Islet of Langerhans (tissue), 1 donor: ENCODE data around the gene ZNF385A.

Experiments used
- FAIRE-seq: peaks from one replicate; lab custom pipeline; 2011; peaks lifted over from hg19 to GRCh38; lab: Jason Lieb, UNC

Gene ZNF385A

GRCh38 chr12:54392485-54393206 is 8.1 kb upstream of the ZNF385A start:
- FAIRE-seq: no peak

- FAIRE-seq: no peak
Measured at GRCh38 chr12:54390668-54391551, 6.4 kb upstream of the ZNF385A start.

- no peak for FAIRE-seq
Measured at GRCh38 chr12:54390176-54390667, 5.7 kb upstream of the ZNF385A start.

- FAIRE-seq: no peak
Measured at GRCh38 chr12:54389607-54390175, 5.2 kb upstream of the ZNF385A start.

- no peak for FAIRE-seq
Measured at GRCh38 chr12:54389134-54389508, 4.6 kb upstream of the ZNF385A start.

GRCh38 chr12:54388237-54389133 is 4.0 kb upstream of the ZNF385A start:
- FAIRE-seq: no peak

GRCh38 chr12:54387114-54387467 is 2.6 kb upstream of the ZNF385A start:
- no peak for FAIRE-seq

- no peak for FAIRE-seq
Measured at GRCh38 chr12:54386403-54387113, 2.0 kb upstream of the ZNF385A start.

- no peak for FAIRE-seq
Measured at GRCh38 chr12:54385251-54385914, 850 bp upstream of the ZNF385A start.

- no peak for FAIRE-seq
Measured at GRCh38 chr12:54383041-54383609, 1.4 kb downstream of the ZNF385A start.

- no peak for FAIRE-seq
Measured at GRCh38 chr12:54381136-54381535, 3.4 kb downstream of the ZNF385A start.

- no peak for FAIRE-seq
Measured at GRCh38 chr12:54379398-54380201, 4.9 kb downstream of the ZNF385A start.

- no peak for FAIRE-seq
Measured at GRCh38 chr12:54378796-54379397, 5.6 kb downstream of the ZNF385A start.

GRCh38 chr12:54377797-54378515 is 6.6 kb downstream of the ZNF385A start:
- no peak for FAIRE-seq

GRCh38 chr12:54377007-54377406 is 7.5 kb downstream of the ZNF385A start:
- no peak for FAIRE-seq

- FAIRE-seq: no peak
Measured at GRCh38 chr12:54376596-54376995, 7.9 kb downstream of the ZNF385A start.

- FAIRE-seq: no peak
Measured at GRCh38 chr12:54375259-54375579, 9.3 kb downstream of the ZNF385A start.

- FAIRE-seq: no peak
Measured at GRCh38 chr12:54374562-54375258, 9.8 kb downstream of the ZNF385A start.
